Body of pancreas (tissue), 4 donors: ENCODE data around the gene TNRC6C.

ENCODE experiments used
- POLR2A ChIP-seq, 3 donors: fragments of 450-650 bp; IDR thresholded peaks; one replicate each; pipeline ENCODE4 v1.6.1; 2016; ENCODE audit warnings: antibody characterized with exemption in 3 of 3, mild to moderate bottlenecking in 2 of 3
- TF ChIP-seq, protein P1 (sequence below), 7 experiments: fragments of 450-650 bp in 4 of 7; fragments of 200-600 bp in 3 of 7; sonication (generic) in 3 of 7; IDR thresholded peaks; one replicate each; pipeline ENCODE4 v1.5.1; 2016 to 2019; ENCODE audit warnings: antibody characterized with exemption in 7 of 7

DNA sequence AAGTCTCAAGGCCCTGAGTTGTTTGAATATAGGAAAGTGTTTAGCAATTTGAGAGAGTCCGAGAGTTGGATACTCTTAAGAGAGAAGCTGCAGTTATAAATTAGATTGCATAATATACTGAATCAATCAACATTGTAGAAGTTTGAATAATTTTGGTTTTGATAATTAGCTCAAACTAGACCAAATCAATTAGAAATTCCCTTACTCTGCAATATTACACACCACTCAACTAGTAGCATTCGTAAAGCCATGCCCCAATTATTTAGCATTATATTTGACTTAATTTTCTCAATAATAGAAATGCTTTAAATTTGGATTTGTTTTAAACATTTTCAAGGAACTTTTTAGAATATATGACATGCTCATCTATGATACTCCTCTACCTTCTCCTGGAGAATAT is 49.1 kb downstream of the TNRC6C start:
- TF ChIP-seq, protein P1, sequence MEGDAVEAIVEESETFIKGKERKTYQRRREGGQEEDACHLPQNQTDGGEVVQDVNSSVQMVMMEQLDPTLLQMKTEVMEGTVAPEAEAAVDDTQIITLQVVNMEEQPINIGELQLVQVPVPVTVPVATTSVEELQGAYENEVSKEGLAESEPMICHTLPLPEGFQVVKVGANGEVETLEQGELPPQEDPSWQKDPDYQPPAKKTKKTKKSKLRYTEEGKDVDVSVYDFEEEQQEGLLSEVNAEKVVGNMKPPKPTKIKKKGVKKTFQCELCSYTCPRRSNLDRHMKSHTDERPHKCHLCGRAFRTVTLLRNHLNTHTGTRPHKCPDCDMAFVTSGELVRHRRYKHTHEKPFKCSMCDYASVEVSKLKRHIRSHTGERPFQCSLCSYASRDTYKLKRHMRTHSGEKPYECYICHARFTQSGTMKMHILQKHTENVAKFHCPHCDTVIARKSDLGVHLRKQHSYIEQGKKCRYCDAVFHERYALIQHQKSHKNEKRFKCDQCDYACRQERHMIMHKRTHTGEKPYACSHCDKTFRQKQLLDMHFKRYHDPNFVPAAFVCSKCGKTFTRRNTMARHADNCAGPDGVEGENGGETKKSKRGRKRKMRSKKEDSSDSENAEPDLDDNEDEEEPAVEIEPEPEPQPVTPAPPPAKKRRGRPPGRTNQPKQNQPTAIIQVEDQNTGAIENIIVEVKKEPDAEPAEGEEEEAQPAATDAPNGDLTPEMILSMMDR (IDR thresholded peaks at IDR 0.05): no peak
- TF ChIP-seq POLR2A (IDR thresholded peaks at IDR 0.05): no peak
